ENCODE data around the gene MACF1.

- TF ChIP-seq CTCF (IDR thresholded peaks at IDR 0.05): no peak
- TF ChIP-seq POLR2AphosphoS5 (IDR thresholded peaks at IDR 0.05): no peak
- TF ChIP-seq POLR2A (IDR thresholded peaks at IDR 0.05): no peak
Measured at GRCh38 chr1:39483276-39483675, 278.8 kb downstream of the MACF1 start.

All from breast epithelium (tissue), 3 donors.